Stomach (tissue), 9 donors: ENCODE data around the gene ELF1. TPM values are rescaled to one million over a fixed set of nuclear protein-coding genes. Genes with fewer than 3 reads are reported as not detected.

Experiments
- DNase-seq, 2 donors: peaks; one replicate each; pipeline versions ENCODE4 v3.0.0 to v3.0.0-alpha.2; 2013 to 2019
- H3K27ac ChIP-seq, 5 donors: fragments of 200-600 bp in 4 of 5; sonication (generic) in 4 of 5; one replicate each; pipeline ENCODE4 v1.5.1; 2013 to 2019; ENCODE audit warnings: mild to moderate bottlenecking in 1 of 5, moderate library complexity in 1 of 5
- H3K27me3 ChIP-seq, 3 donors: fragments of 200-600 bp; sonication (generic); one replicate each; pipeline ENCODE4 v1.5.1; 2017 to 2019; ENCODE audit warnings: mixed run types in 1 of 3
- H3K36me3 ChIP-seq, 4 donors: fragments of 200-600 bp; sonication (generic); 1 replicate in 3 of 4; 2 replicates in 1 of 4; pipeline ENCODE4 v1.5.1; 2016 to 2019
- H3K4me1 ChIP-seq, 4 donors: fragments of 200-600 bp; sonication (generic); one replicate each; pipeline ENCODE4 v1.5.1; 2016 to 2019
- H3K4me3 ChIP-seq, 4 donors: fragments of 200-600 bp; sonication (generic) in 3 of 4; one replicate each; pipeline ENCODE4 v1.5.1; 2016 to 2019; ENCODE audit warnings: mild to moderate bottlenecking in 1 of 4
- H3K9me3 ChIP-seq, 4 donors: fragments of 200-600 bp; sonication (generic); one replicate each; pipeline ENCODE4 v1.5.1; 2016 to 2019
- CTCF ChIP-seq, 7 experiments: fragments of 450-650 bp in 4 of 7; fragments of 200-600 bp in 3 of 7; sonication (generic) in 3 of 7; IDR thresholded peaks; one replicate each; pipeline ENCODE4 v1.5.1; 2016 to 2019; ENCODE audit warnings: antibody characterized with exemption in 7 of 7, control low read depth in 2 of 7, mild to moderate bottlenecking in 1 of 7
- EP300 ChIP-seq: sonication (generic); formaldehyde crosslinking; IDR thresholded peaks from one replicate; pipeline ENCODE4 v1.6.1; 2017; ENCODE audit warnings: antibody characterized with exemption
- POLR2A ChIP-seq, 4 donors: fragments of 450-650 bp; IDR thresholded peaks; one replicate each; pipeline ENCODE4 v1.6.1; 2016; ENCODE audit warnings: antibody characterized with exemption in 4 of 4, control low read depth in 2 of 4, mild to moderate bottlenecking in 1 of 4, moderate library complexity in 1 of 4
- POLR2AphosphoS5 ChIP-seq, 3 donors: sonication (generic); formaldehyde crosslinking; IDR thresholded peaks; one replicate each; pipeline ENCODE4 v1.6.1; 2016; ENCODE audit warnings: antibody characterized with exemption in 3 of 3
- WGBS, 5 donors: extraction: QIAGEN DNeasy Blood & Tissue Kit in 3 of 5; methylation state at CpG; one replicate each; pipeline versions ENCODE4 v1.1.5 to v1.1.7; 2013 to 2018; 5-methylcytosine and 5-hydroxymethylcytosine counted together
- intact Hi-C: fragments of 100-400 bp; cut with DNase I; formaldehyde crosslinking; loops from one replicate; pipeline ENCODE4 v1.15.1; 2023; ENCODE audit warnings: low total_unique reads
- polyA plus RNA-seq, 3 donors: library from polyadenylated mRNA; stranded (reverse); fragments of 200-250 nt; gene quantifications; one replicate each; pipeline ENCODE4 v1.2.3, GENCODE V29; 2013
- total RNA-seq, 5 donors: library from RNA; depleted of rRNA; stranded (reverse); fragments of >200 nt; gene quantifications; one replicate each; pipeline versions ENCODE4 v1.1.0 to v1.2.3, GENCODE V29; 2014 to 2016
- donor health status: healthy with polysubstance abuse.
- donor health status: Bipolar disorder and iron deficiency.
- donor health status: healthy.

The ELF1 gene
- total and polyA plus RNA-seq, 8 donors: 10.9 to 113 (median 36.2) TPM

GRCh38 chr13:41026788-41027187 is 7.7 kb upstream of the ELF1 start:
- no peak for DNase-seq
- intact Hi-C loops: no loop called here
- peaks cover 8 to 81% (median 51%) of the 10 kb centered on the region in 4 donors for H3K4me1 ChIP-seq
- no peaks in the 10 kb centered on the region for H3K27me3 ChIP-seq
- no peak overlapping the region for H3K27ac ChIP-seq
- WGBS, 5 donors: 85 to 96% (median 94%) methylated on average over 8 of the region's 8 CpGs
- H3K9me3 ChIP-seq: no peaks in the 10 kb centered on the region
- no peak overlapping the region for H3K4me3 ChIP-seq
- TF ChIP-seq POLR2AphosphoS5 (IDR thresholded peaks at IDR 0.05) (no peak), EP300 (no peak), CTCF (IDR thresholded peaks at IDR 0.05) (no peak), POLR2A (IDR thresholded peaks at IDR 0.05) (no peak)
- peaks cover 0 to 14% (median 0%) of the 10 kb centered on the region in 4 donors for H3K36me3 ChIP-seq

GRCh38 chr13:41025518-41025917 is 6.4 kb upstream of the ELF1 start:
- no peak for TF ChIP-seq POLR2A (IDR thresholded peaks at IDR 0.05)
- no peak for DNase-seq
- Histone ChIP-seq H3K27me3 (no peaks in the 10 kb centered on the region), H3K4me1 (peaks cover 8 to 93% (median 52%) of the 10 kb centered on the region in 4 donors), H3K36me3 (peaks cover 0 to 14% (median 0%) of the 10 kb centered on the region in 4 donors), H3K9me3 (no peaks in the 10 kb centered on the region), H3K4me3 (no peak overlapping the region), H3K27ac (peak overlapping the region in 4 of 5 donors; percentile 22 to 51 (median 39))
- intact Hi-C loops: no loop called here
- WGBS, 5 donors: 16 to 57% (median 34%) methylated on average over 4 of the region's 4 CpGs

- TF ChIP-seq POLR2AphosphoS5 (IDR thresholded peaks at IDR 0.05) (no peak), EP300 (no peak), CTCF (IDR thresholded peaks at IDR 0.05) (no peak), POLR2A (IDR thresholded peaks at IDR 0.05) (no peak)
- intact Hi-C loops: no loop called here
- peak overlapping the region in 2 of 4 donors; percentile 32 for H3K4me3 ChIP-seq
- DNase-seq: peak in 1 of 2 donors; percentile 70
- H3K36me3 ChIP-seq: no peaks in the 10 kb centered on the region
- H3K27me3 ChIP-seq: no peaks in the 10 kb centered on the region
- H3K27ac ChIP-seq: peak overlapping the region; percentile 82 to 92 (median 88)
- 29 to 48% (median 31%) methylated on average over 2 of the region's 2 CpGs for WGBS, 5 donors
- H3K9me3 ChIP-seq: no peaks in the 10 kb centered on the region
- H3K4me1 ChIP-seq: peaks cover 4 to 96% (median 46%) of the 10 kb centered on the region in 4 donors
These were observed 647 bp upstream of the ELF1 start for GRCh38 chr13:41019578-41020347.

- Histone ChIP-seq H3K36me3 (no peaks in the 10 kb centered on the region), H3K4me3 (peak overlapping the region; percentile 9 to 36 (median 32)), H3K9me3 (no peaks in the 10 kb centered on the region), H3K4me1 (peaks cover 8 to 94% (median 45%) of the 10 kb centered on the region in 4 donors), H3K27ac (peak overlapping the region in 4 of 5 donors; percentile 82 to 92 (median 86)), H3K27me3 (no peaks in the 10 kb centered on the region)
- no peak for TF ChIP-seq CTCF (IDR thresholded peaks at IDR 0.05)
- TF ChIP-seq EP300: no peak
- no peak for TF ChIP-seq POLR2A (IDR thresholded peaks at IDR 0.05)
- TF ChIP-seq POLR2AphosphoS5 (IDR thresholded peaks at IDR 0.05): no peak
- DNase-seq: peak in 1 of 2 donors; percentile 21
- WGBS, 5 donors: 18 to 44% (median 25%) methylated on average over 1 of the region's 1 CpG
- intact Hi-C loops: no loop called here
These were observed 541 bp downstream of the ELF1 start for GRCh38 chr13:41018602-41018948.
